HG02798 (cell line): ENCODE data around the gene RBM8A.

Source experiments
- ATAC-seq: cut with Tn5 transposase; IDR thresholded peaks from one replicate; pipeline ENCODE4 v1.9.1; 2021; ENCODE audit warnings: mild to moderate bottlenecking; ENCODE audit not compliant: unreplicated experiment, poor library complexity

Gene RBM8A

GRCh38 chr1:145918144-145918991 lies 8.9 kb downstream of the RBM8A start, which contains the start of gene PEX11B:
PEX11B (minus strand) TSS chr1:145918717; CDS start chr1:145918688, 29 bp downstream.
- peak; percentile 89 for ATAC-seq

GRCh38 chr1:145917595-145917994 lies 9.7 kb downstream of the RBM8A start:
- no peak for ATAC-seq

- ATAC-seq: no peak
These were observed 10.5 kb downstream of the RBM8A start for GRCh38 chr1:145916745-145917144.

- ATAC-seq: no peak
These were observed 15.1 kb downstream of the RBM8A start for GRCh38 chr1:145912128-145912641.

- no peak for ATAC-seq
These were observed 18.6 kb downstream of the RBM8A start for GRCh38 chr1:145908653-145909052.

GRCh38 chr1:145906954-145907753 lies 20.1 kb downstream of the RBM8A start:
- ATAC-seq: no peak

GRCh38 chr1:145901312-145902021 lies 25.8 kb downstream of the RBM8A start:
- no peak for ATAC-seq

- no peak for ATAC-seq
These were observed 28.5 kb downstream of the RBM8A start for GRCh38 chr1:145898756-145899155.

GRCh38 chr1:145897969-145898368 lies 29.3 kb downstream of the RBM8A start:
- no peak for ATAC-seq

- ATAC-seq: no peak
These were observed 31.8 kb downstream of the RBM8A start for GRCh38 chr1:145895471-145895870.

GRCh38 chr1:145893306-145894055 lies 33.8 kb downstream of the RBM8A start:
- ATAC-seq: no peak

- no peak for ATAC-seq
These were observed 34.7 kb downstream of the RBM8A start for GRCh38 chr1:145892486-145893087.

- no peak for ATAC-seq
These were observed 35.4 kb downstream of the RBM8A start for GRCh38 chr1:145891587-145892485.

GRCh38 chr1:145891143-145891542 lies 36.1 kb downstream of the RBM8A start:
- ATAC-seq: no peak

GRCh38 chr1:145889722-145890121 lies 37.6 kb downstream of the RBM8A start:
- ATAC-seq: no peak

- no peak for ATAC-seq
These were observed 39.7 kb downstream of the RBM8A start for GRCh38 chr1:145887631-145888030.

GRCh38 chr1:145886816-145887215 lies 40.5 kb downstream of the RBM8A start:
- ATAC-seq: no peak

- no peak for ATAC-seq
These were observed 40.9 kb downstream of the RBM8A start for GRCh38 chr1:145886390-145886789.
